GM19193 (cell line): Measurements from ENCODE around the gene PDIA5.

ENCODE experiments used
- POLR2A ChIP-seq: IDR thresholded peaks from 4 replicates; pipeline ENCODE4 v1.6.1; 2011; ENCODE audit not compliant: insufficient read depth, insufficient read length; ENCODE audit errors: extremely low read depth

The PDIA5 gene

DNA sequence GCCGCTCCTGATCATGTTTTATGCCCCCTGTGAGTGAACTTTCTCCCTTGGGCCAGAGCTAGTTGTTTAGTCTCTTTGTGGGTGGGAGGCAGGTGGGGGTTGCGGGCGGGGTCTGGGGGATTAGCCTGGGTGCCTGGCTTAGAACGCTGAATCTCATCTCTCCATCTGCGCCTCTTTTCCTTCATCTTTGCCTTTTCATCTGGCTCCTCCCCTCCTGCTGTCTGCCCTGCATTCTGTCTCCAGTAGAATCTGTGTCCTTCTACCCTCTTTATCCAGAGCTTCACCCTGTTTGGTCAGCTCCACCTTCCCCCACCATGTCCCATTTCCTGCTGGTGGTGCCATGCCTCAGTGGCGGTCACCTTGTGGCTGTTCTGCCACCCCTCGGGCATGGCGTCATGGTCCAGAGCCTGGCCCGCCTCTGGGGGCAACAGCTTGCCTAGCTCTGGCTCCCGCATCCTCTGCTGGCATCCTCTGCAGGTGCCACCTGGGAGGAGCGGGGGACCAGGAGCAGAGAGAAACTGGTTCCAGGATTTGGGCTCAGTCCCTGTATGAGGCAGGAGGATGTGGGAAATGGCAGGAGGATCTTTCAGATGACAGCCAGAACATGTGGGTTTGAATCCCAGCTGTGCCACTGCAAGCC, 44.3 kb downstream of the PDIA5 start:
- no peak for TF ChIP-seq POLR2A

DNA sequence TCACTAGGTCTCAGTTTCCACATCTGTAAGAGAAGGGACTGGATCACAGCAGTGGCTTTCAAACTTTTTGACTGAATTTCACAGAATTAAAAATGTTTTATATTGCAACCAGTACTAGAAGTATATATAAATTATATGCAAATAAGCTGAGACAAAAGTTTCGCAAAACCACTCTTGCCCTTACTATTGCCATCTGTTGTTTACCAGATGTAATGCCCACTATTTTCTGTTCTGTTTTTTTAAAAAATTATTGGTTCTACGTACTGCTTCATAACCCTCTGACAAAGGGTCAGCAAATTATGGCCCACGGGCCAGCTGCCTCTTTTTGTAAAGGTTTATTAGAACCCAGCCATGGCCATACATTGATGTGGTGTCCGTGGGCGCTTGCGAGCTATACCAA, 44.8 kb downstream of the PDIA5 start:
- TF ChIP-seq POLR2A = no peak

DNA sequence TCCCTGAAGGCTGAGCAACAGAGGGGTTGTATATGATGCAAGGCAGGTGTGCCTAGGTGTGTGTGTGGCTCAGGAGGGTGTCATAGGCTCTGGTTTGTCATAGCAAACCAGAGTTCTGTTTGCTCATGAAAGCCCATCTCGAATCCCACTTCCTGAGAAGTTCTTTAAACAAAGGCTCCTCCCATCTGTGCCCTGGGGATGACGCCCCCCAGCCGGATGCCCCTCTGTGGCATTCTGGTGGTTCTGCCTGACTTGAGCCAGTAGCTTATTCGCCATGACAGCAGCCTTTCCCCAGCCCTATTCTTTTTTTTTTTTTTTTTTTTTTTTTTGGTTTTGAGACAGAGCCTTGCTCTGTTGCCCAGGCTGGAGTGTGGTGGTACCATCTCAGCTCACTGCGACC, 45.4 kb downstream of the PDIA5 start:
- TF ChIP-seq POLR2A = no peak

DNA sequence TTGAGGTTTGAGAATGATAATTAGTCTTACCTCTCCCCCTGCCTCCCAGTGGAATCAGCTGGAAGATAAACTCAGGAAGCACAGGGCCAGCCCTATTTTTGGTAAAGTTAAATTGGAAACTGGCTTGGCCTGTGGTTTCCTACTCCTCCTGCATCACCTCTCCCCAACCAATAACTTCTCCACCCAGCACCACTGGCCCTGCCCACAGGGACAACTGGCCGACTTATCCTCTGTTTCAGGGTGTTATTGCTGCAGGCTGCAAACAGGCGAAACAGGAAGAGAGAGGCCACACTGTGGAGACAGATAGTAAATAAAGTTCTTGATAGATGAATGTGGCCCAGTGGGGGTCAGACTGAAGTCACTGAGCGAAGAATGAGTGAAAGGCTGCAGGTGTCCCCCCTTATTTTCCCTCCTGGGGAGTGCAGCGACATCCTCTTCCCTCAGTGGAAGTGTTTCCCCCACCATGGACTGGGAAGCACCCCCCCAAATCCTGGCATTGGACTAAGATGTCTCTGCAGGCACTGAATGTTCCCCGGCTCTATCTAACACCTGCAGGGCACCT, 47.1 kb downstream of the PDIA5 start:
- no peak for TF ChIP-seq POLR2A

DNA sequence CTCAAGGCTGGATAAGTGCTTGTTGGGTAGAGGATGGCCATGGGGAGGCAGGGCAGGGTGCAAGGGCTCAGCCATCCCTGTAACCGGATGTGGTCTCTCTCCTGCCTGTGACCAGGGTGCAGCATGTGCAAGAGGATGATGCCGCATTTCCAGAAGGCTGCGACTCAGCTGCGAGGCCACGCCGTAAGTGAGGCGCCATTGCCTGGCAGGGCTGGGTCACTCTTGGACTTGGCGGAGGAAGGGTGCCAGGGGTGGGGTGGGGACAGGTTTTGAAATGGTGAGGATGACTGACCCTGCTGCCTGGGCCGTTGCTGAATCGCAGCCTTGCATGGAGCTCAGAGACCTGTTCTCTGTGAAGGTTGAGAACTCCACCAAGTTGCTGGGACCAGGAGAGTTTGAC, 49.3 kb downstream of the PDIA5 start:
- no peak for TF ChIP-seq POLR2A

DNA sequence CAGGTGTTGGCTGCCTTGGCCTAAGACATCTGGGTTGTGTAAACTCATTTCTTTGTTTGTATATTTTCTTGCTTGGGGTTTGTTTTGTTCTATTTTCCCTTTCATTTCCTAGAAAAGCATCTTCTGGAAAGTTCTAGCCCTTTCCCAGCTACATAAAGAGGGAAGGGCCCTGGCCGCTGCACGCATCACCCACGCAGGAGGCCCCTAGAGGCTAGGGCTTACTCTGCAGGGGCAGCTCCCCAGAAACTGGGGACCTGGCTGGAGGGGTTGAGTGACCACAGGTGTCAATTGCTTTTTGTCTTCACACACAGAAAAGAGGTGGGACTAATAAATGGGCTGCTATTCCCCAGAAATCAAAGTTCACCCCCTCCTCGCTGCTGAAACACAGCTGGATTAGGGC, 52.6 kb downstream of the PDIA5 start:
- no peak for TF ChIP-seq POLR2A

DNA sequence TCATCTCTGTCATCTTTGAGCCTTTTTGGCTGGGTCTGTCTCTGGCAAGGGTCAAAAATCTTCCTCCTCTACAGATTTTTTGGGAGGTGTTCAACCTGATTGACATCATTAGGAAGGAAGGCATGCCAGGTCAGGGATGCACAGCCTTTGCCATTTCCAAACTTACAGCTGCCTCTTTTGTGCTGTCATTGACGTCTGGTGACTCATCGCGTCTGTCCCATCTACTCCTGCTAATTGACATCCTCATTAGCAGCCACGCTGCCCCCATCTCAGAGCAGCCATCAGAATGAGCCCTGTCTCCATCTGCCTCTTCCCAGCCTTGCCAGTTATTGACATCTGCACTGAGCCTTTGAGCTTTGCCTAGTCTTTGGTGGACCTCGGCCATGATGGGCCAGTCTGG, 53.0 kb downstream of the PDIA5 start:
- TF ChIP-seq POLR2A = no peak

DNA sequence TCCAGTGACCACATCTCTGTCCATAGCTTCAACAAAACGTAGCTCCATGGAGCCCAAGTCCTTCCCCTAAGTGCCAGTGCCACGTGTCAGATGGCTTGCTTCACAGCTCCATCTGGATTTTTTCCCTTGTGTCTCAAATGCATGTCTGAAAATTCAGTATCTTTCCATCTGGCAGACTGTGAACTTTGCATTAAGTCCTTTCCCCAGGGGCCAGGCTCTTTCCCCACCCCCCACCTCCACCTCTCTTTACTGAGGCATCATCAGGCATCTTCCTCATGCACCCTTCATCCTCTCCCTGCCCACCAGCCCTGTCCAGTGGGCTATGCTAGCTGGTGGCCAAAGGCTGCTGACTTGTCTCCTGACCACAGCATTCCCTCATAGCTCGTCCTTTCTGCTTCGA, 53.7 kb downstream of the PDIA5 start:
- TF ChIP-seq POLR2A = no peak

DNA sequence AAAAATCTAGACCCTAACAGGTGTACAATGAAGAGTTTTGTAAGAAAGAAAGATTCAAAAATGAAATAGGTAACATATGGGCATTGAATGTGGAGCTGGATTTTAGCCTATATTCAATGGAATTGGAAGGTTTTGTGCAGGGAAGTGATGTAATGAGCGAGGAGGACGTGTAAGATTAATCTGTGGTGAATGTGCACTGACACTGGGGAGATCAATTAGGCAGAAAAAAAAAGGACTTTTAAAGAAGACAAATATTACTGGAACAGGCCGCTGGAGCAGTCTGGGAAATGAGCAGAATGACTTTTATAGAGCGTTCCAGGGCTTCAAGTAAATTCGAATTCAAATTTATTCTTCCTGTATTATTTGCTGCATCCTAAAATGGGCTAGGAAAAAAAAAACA, 55.2 kb downstream of the PDIA5 start:
- no peak for TF ChIP-seq POLR2A

DNA sequence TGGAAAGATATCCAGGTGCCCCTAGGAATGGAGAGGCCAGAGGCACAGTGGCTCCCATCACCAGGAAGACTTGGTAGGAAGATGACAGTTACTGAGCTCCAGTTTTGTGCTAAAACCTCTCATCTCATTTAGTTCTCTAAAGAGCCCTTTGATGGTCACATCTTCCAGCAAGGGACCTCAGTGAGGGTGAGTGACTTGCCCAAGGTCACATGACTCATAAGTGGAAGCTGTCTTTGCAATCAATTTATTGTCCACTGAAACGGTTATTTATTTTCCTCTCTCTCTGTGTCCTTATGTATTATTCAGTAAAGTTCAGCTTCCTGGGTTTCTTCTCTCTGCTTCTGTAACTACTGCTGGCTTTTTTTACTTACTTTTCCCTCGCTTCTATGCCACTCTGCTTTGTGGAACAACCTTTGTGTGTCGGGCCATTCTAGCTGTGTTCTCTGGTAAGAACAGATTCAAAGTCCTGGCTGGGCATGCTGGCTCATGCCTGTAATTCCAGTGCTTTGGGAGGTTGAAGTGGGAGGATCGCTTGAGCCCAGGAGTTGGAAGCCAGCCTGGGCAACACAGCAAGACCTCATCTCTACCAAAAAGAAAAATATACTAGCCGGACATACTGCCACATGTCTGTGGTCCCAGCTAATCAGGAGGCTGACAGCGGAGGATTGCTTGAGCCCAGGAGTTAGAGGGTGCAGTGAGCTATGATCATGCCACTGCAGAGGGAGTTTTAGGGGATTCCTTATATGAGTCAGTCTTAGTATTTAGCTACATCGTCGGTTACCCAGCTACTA, 55.9 kb downstream of the PDIA5 start:
- no peak for TF ChIP-seq POLR2A

DNA sequence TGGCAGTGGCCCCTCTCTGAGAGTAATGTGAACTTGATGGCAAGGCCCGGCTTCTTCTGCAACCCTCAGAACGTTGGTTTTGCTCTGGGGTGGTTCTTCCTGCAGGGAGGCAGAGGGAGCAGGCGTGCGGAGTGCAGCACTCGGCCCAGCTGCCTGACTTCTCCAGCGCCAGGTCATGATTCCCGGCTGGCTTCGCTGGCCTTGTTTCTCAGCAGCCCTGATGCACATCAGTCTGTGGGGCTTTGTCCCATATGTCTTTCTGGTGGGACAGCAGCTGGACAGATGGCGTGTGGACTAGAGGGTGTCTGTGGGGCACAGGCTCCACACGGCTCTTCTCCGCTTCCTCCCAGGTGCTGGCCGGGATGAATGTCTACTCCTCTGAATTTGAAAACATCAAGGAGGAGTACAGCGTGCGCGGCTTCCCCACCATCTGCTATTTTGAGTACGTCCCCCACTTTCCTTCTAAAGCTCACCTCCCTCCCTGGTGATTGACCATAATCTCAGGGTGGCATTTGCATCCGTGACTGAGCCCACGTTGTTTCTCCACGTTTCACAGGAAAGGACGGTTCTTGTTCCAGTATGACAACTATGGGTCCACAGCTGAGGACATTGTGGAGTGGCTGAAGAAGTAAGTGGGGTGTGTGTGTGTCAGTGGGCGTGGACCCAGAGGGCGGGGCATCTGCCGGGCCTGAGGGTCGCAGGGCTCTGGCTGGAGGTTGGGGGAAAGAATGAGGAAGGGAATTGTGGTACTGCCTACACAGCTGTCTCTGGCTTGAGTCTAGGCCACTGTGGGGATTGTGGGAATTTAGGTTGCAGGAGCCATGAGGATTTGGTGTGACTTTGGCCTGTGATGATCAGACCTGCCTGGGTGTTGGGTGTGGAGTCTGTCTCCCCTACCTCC, 57.1 kb downstream of the PDIA5 start:
- TF ChIP-seq POLR2A = no peak

DNA sequence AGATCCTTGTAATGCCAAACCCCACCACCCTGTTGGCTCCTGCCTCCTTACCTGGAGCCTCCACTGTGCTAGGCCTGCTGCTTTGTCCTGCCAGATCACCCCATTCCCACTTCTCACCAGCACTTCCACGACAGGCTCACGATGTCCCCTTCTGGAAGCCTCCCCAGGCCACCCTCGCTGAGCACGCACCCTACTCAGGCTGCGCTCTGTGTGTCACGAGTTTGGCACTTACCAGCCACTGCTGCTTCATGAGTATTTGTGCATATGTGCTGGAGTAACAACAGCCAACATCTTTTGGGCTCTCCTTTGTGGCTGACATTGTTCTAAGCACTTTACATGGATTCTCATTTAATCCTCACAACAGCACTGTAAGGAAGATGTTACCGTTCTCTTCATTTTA, 58.1 kb downstream of the PDIA5 start:
- TF ChIP-seq POLR2A = no peak

DNA sequence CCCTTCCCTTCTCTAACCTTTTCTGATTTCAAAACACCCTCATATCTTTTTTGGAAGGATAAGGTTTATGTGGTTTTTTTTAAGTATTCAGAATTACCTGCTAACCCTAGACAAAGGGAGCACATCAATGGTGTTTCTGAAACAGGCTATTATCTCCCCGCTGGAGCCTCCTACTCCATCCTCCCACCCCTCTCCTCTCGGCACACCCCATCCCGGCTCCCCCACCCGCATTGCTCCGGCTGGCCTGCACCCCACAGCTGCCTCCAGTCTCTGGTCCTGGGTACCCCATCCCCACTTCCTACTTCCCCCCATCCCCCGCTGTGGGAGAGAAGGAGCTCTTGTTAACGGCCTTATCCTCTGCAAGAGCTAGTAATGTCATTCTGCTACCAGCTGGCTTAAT, 59.2 kb downstream of the PDIA5 start:
- no peak for TF ChIP-seq POLR2A

DNA sequence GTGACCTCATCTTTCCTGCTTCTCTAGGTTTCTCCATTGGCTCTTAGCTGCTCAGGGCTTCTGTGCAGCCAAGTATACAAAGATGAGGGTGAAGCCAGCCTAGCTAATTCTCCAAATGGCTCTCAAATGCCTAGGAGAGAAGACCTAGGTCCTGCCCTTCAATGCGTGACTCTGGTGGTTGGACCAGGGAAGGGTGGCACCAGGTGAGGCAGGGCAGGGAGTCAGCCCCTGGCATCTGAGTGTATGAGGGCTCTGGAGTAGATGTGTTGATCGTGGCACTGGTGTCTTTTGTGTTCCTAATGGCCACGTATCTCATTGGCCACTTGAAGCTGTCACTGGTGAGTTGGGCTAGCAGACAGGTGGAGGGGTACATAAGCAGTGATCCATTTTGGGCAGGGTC, 59.8 kb downstream of the PDIA5 start:
- no peak for TF ChIP-seq POLR2A

DNA sequence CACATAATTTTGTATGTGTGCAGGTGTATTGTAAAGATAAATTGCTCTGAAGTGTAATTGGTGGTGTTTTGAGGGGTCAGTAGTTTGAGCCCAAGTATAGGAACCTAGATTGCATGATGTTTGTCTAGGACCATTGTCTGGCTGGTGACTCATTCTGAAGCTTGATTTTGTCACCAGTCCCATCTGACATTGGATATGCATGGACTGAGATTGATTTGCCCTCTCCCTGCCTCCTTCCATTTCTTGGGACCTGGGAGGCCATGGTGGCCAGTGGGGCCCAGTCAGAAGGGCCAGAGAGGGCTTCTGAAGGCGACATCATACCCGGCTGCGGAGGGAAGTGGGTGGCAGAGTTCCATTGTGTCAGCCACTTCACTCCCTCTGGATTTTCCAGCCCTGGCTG, 62.3 kb downstream of the PDIA5 start:
- TF ChIP-seq POLR2A = no peak
